DND-41 (cell line): ENCODE measurements around the gene TRAPPC6A.

Source experiments
- ATAC-seq: fragments of 200-7000 bp; cut with Tn5 transposase; 3 replicates; pipeline ENCODE4 v1.9.1; 2021; ENCODE audit warnings: low read depth; ENCODE audit not compliant: insufficient read depth
- DNase-seq: peaks from one replicate; pipeline ENCODE4 v3.0.0-alpha.2; 2020
- H2AFZ ChIP-seq: 2 replicates; pipeline ENCODE4 v1.6.0; 2012; ENCODE audit warnings: low read depth, low read length
- H3K27ac ChIP-seq: 2 replicates; pipeline ENCODE4 v1.5.1; 2012; ENCODE audit warnings: low read length, inconsistent platforms
- H3K27me3 ChIP-seq: fragments of 200-600 bp; sonication (generic); 2 replicates; pipeline ENCODE4 v1.6.0; 2012; ENCODE audit warnings: low read length, mild to moderate bottlenecking, inconsistent platforms; ENCODE audit not compliant: insufficient read depth, poor library complexity
- H3K36me3 ChIP-seq: 2 replicates; pipeline ENCODE4 v1.5.1; 2012; ENCODE audit warnings: low read length, inconsistent platforms; ENCODE audit not compliant: insufficient read depth
- H3K4me1 ChIP-seq: 2 replicates; pipeline ENCODE4 v1.5.1; 2012; ENCODE audit warnings: mild to moderate bottlenecking, low read length; ENCODE audit not compliant: insufficient read depth
- H3K4me2 ChIP-seq: 2 replicates; pipeline ENCODE4 v1.6.0; 2012; ENCODE audit warnings: mild to moderate bottlenecking, moderate library complexity, low read length, inconsistent platforms; ENCODE audit not compliant: insufficient read depth
- H3K4me3 ChIP-seq, 2 experiments: fragments of 200-600 bp in 1 of 2; shearing (Covaris generic) in 1 of 2; 2 replicates each; pipeline ENCODE4 v1.5.1; 2012 to 2016; ENCODE audit warnings: inconsistent platforms in 2 of 2, low read length in 2 of 2, mild to moderate bottlenecking in 2 of 2, low read depth in 1 of 2, moderate library complexity in 1 of 2
- H3K79me2 ChIP-seq: 2 replicates; pipeline ENCODE4 v1.6.0; 2012; ENCODE audit warnings: low read length, inconsistent platforms; ENCODE audit not compliant: insufficient read depth
- H3K9ac ChIP-seq: 2 replicates; pipeline ENCODE4 v1.6.0; 2012; ENCODE audit warnings: low read depth, mild to moderate bottlenecking, inconsistent platforms, low read length, moderate library complexity
- H3K9me3 ChIP-seq: 2 replicates; pipeline ENCODE4 v1.5.1; 2012; ENCODE audit warnings: low read length, moderate library complexity, mild to moderate bottlenecking, inconsistent platforms; ENCODE audit not compliant: insufficient read depth, severe bottlenecking
- H4K20me1 ChIP-seq: 2 replicates; pipeline ENCODE4 v1.6.0; 2012; ENCODE audit warnings: low read length; ENCODE audit not compliant: insufficient read depth
- CTCF ChIP-seq: IDR thresholded peaks from 2 replicates; pipeline ENCODE4 v1.5.1; 2012; ENCODE audit warnings: borderline replicate concordance, low read length, moderate library complexity, mild to moderate bottlenecking; ENCODE audit not compliant: poor library complexity, severe bottlenecking; ENCODE audit errors: extremely low read depth
- EZH2 ChIP-seq: IDR thresholded peaks from 3 replicates; pipeline ENCODE4 v1.6.1; 2012; ENCODE audit warnings: borderline replicate concordance, low read depth, mild to moderate bottlenecking, moderate library complexity, low read length, inconsistent platforms; ENCODE audit not compliant: severe bottlenecking

TRAPPC6A gene

GRCh38 chr19:45140144-45140503 lies 37.9 kb downstream of the TRAPPC6A start:
- TF ChIP-seq CTCF (no peak), EZH2 (no peak)
- peaks cover 47% of the 10 kb centered on the region for H3K36me3 ChIP-seq
- no peak overlapping the region for H3K9ac ChIP-seq
- peaks cover 60% of the 10 kb centered on the region for H4K20me1 ChIP-seq
- no peaks in the 10 kb centered on the region for H3K4me1 ChIP-seq
- H3K4me3 ChIP-seq: no peak overlapping the region
- H3K79me2 ChIP-seq: peaks cover 32% of the 10 kb centered on the region
- DNase-seq: no peak
- no peaks in the 10 kb centered on the region for H3K27me3 ChIP-seq
- H3K27ac ChIP-seq: no peak overlapping the region
- no peak overlapping the region for H2AFZ ChIP-seq
- no peak overlapping the region for H3K4me2 ChIP-seq
- no peak for ATAC-seq
- no peaks in the 10 kb centered on the region for H3K9me3 ChIP-seq

GRCh38 chr19:45139286-45140143 lies 38.5 kb downstream of the TRAPPC6A start:
- Histone ChIP-seq H3K4me2 (no peak overlapping the region), H3K27me3 (no peaks in the 10 kb centered on the region)

GRCh38 chr19:45138303-45138751 lies 39.7 kb downstream of the TRAPPC6A start:
- no peak overlapping the region for H3K9ac ChIP-seq
- peaks cover 74% of the 10 kb centered on the region for H4K20me1 ChIP-seq
- no peak overlapping the region for H3K4me3 ChIP-seq
- H3K36me3 ChIP-seq: peaks cover 33% of the 10 kb centered on the region
- H3K27ac ChIP-seq: no peak overlapping the region
- H2AFZ ChIP-seq: no peak overlapping the region
- DNase-seq: no peak
- ATAC-seq: no peak
- H3K79me2 ChIP-seq: peaks cover 49% of the 10 kb centered on the region
- H3K4me1 ChIP-seq: no peaks in the 10 kb centered on the region
- no peaks in the 10 kb centered on the region for H3K27me3 ChIP-seq
- TF ChIP-seq EZH2 (no peak), CTCF (no peak)
- no peaks in the 10 kb centered on the region for H3K9me3 ChIP-seq
- no peak overlapping the region for H3K4me2 ChIP-seq

More at GRCh38 chr19:45139286-45140143, 38.5 kb downstream of the TRAPPC6A start:
- TF ChIP-seq CTCF (no peak), EZH2 (no peak)
- H3K79me2 ChIP-seq: peaks cover 37% of the 10 kb centered on the region
- ATAC-seq: no peak
- peaks cover 41% of the 10 kb centered on the region for H3K36me3 ChIP-seq
- H4K20me1 ChIP-seq: peaks cover 63% of the 10 kb centered on the region
- no peak overlapping the region for H3K27ac ChIP-seq
- no peak overlapping the region for H3K4me3 ChIP-seq
- no peak overlapping the region for H2AFZ ChIP-seq
- H3K9ac ChIP-seq: no peak overlapping the region
- no peak for DNase-seq
- H3K4me1 ChIP-seq: no peaks in the 10 kb centered on the region
- H3K9me3 ChIP-seq: no peaks in the 10 kb centered on the region
